MM.1S (cell line): ENCODE results near the gene KRTAP5-6.
A peak's percentile ranks its signal among the peaks of the same experiment; 100 is the strongest.

Source experiments
- DNase-seq: peaks from one replicate; pipeline ENCODE4 v3.0.0-alpha.2; 2015
- H2AFZ ChIP-seq: fragments of 300-600 bp; sonication (generic); 2 replicates; pipeline ENCODE4 v1.6.0; 2016; ENCODE audit warnings: antibody characterized with exemption, low read length
- H3F3A ChIP-seq: fragments of 300-600 bp; sonication (generic); 2 replicates; pipeline ENCODE4 v1.6.1; 2016; ENCODE audit warnings: mild to moderate bottlenecking, antibody characterized with exemption, low read length, moderate library complexity, mixed read lengths; ENCODE audit not compliant: insufficient read depth
- H3K27ac ChIP-seq: fragments of 300-600 bp; sonication (generic); 2 replicates; pipeline ENCODE4 v1.5.1; 2016; ENCODE audit warnings: mild to moderate bottlenecking, low read length
- H3K27me3 ChIP-seq: fragments of 300-600 bp; sonication (generic); replicated peaks from 2 replicates; pipeline ENCODE4 v1.6.0; 2016; ENCODE audit warnings: low read length; ENCODE audit not compliant: insufficient read depth
- H3K36me3 ChIP-seq: fragments of 300-600 bp; sonication (generic); replicated peaks from 2 replicates; pipeline ENCODE4 v1.6.1; 2016; ENCODE audit warnings: mild to moderate bottlenecking, low read length, mixed read lengths; ENCODE audit not compliant: insufficient read depth
- H3K4me1 ChIP-seq: fragments of 300-600 bp; sonication (generic); 2 replicates; pipeline ENCODE4 v1.6.1; 2016; ENCODE audit warnings: low read length, mixed read lengths
- H3K4me2 ChIP-seq: fragments of 300-600 bp; sonication (generic); 2 replicates; pipeline ENCODE4 v1.6.0; 2016; ENCODE audit warnings: low read depth, low read length
- H3K4me3 ChIP-seq: fragments of 300-600 bp; sonication (generic); 2 replicates; pipeline ENCODE4 v1.5.1; 2016; ENCODE audit warnings: low read length, mixed read lengths
- H3K79me2 ChIP-seq: fragments of 300-600 bp; sonication (generic); 2 replicates; pipeline ENCODE4 v1.6.1; 2016; ENCODE audit warnings: mixed run types, low read length, mixed read lengths
- H3K9ac ChIP-seq: fragments of 300-600 bp; sonication (generic); 2 replicates; pipeline ENCODE4 v1.6.1; 2016; ENCODE audit warnings: low read length, mixed read lengths
- H3K9me2 ChIP-seq: fragments of 300-600 bp; sonication (generic); replicated peaks from 2 replicates; pipeline ENCODE4 v1.6.1; 2016; ENCODE audit warnings: mild to moderate bottlenecking, low read length, mixed read lengths; ENCODE audit not compliant: insufficient read depth
- H3K9me3 ChIP-seq: fragments of 300-600 bp; sonication (generic); replicated peaks from 2 replicates; pipeline ENCODE4 v1.6.1; 2016; ENCODE audit warnings: mild to moderate bottlenecking, low read length, mixed read lengths; ENCODE audit not compliant: insufficient read depth
- H4K20me1 ChIP-seq: fragments of 300-600 bp; sonication (generic); 2 replicates; pipeline ENCODE4 v1.6.1; 2016; ENCODE audit warnings: mild to moderate bottlenecking, low read length, moderate library complexity, mixed read lengths; ENCODE audit not compliant: insufficient read depth
- EZH2 ChIP-seq: fragments of 300-600 bp; sonication (generic); optimal IDR thresholded peaks from 2 replicates; pipeline ENCODE3; 2017; ENCODE audit warnings: low read depth, mild to moderate bottlenecking, antibody characterized with exemption, low read length, mixed read lengths
- EZH2phosphoT487 ChIP-seq: fragments of 300-600 bp; sonication (generic); IDR thresholded peaks from 2 replicates; pipeline ENCODE4 v1.6.1; 2018; ENCODE audit warnings: antibody characterized with exemption, low read length
- TF ChIP-seq, protein P1 (sequence below): fragments of 300-600 bp; sonication (generic); IDR thresholded peaks from 2 replicates; pipeline ENCODE4 v1.5.1; 2016; ENCODE audit warnings: antibody characterized with exemption, low read length, mixed read lengths

The KRTAP5-6 gene

DNA sequence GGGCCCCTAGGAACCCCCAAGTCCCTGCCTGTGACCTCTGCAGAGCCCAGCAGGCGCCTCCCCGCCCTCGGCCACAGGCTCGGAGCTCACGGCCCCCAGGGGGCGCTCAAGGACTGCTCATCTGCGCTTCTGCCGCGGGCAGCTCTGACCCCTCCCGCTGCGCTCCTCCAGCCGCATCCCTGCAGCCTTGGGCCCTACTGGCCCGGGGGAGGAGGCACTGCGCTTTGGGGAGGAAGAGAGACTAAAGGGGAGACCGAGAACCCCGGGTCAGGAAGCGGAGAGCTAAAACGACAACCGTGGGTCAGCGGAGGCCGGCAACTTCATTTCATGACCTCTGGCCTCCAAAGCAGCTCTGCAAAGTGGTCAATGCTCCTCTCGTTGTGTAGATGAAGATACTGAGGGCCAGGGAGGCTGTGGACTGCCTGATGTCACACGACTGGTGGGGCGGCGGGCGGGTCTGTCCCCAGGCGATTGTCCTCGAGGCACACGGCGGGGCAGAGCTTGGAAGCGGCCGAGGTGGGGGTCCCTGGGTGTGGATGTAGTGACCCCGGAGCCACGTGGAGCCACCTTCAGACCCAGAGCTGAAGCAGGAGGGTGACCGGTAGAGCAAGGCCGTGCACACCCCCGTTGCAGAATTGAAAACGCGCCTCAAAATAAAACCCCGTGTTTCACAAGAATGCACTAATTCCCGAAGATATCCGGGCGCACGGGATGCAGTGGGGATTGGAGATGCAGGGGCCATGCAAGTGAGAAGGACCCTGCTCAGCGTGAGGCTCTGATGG lies 2.7 kb upstream of the KRTAP5-6 start:
- H4K20me1 ChIP-seq = no peaks in the 10 kb centered on the region
- H3K27ac ChIP-seq = no peak overlapping the region
- H3K36me3 ChIP-seq = no peaks in the 10 kb centered on the region
- DNase-seq = peak; percentile 81
- peak overlapping the region; percentile 77 for H2AFZ ChIP-seq
- no peaks in the 10 kb centered on the region for H3K9me3 ChIP-seq
- H3K9ac ChIP-seq = no peak overlapping the region
- H3K4me2 ChIP-seq = peak overlapping the region; percentile 85
- no peaks in the 10 kb centered on the region for H3F3A ChIP-seq
- H3K4me1 ChIP-seq = peaks cover 4% of the 10 kb centered on the region; the same call in 1 of the 2 replicates
- H3K9me2 ChIP-seq = no peaks in the 10 kb centered on the region
- TF ChIP-seq, protein P1, sequence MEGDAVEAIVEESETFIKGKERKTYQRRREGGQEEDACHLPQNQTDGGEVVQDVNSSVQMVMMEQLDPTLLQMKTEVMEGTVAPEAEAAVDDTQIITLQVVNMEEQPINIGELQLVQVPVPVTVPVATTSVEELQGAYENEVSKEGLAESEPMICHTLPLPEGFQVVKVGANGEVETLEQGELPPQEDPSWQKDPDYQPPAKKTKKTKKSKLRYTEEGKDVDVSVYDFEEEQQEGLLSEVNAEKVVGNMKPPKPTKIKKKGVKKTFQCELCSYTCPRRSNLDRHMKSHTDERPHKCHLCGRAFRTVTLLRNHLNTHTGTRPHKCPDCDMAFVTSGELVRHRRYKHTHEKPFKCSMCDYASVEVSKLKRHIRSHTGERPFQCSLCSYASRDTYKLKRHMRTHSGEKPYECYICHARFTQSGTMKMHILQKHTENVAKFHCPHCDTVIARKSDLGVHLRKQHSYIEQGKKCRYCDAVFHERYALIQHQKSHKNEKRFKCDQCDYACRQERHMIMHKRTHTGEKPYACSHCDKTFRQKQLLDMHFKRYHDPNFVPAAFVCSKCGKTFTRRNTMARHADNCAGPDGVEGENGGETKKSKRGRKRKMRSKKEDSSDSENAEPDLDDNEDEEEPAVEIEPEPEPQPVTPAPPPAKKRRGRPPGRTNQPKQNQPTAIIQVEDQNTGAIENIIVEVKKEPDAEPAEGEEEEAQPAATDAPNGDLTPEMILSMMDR = peak; percentile 83
- TF ChIP-seq EZH2 = no peak
- H3K27me3 ChIP-seq = peaks cover 80% of the 10 kb centered on the region
- no peaks in the 10 kb centered on the region for H3K79me2 ChIP-seq
- H3K4me3 ChIP-seq = no peak overlapping the region

DNA sequence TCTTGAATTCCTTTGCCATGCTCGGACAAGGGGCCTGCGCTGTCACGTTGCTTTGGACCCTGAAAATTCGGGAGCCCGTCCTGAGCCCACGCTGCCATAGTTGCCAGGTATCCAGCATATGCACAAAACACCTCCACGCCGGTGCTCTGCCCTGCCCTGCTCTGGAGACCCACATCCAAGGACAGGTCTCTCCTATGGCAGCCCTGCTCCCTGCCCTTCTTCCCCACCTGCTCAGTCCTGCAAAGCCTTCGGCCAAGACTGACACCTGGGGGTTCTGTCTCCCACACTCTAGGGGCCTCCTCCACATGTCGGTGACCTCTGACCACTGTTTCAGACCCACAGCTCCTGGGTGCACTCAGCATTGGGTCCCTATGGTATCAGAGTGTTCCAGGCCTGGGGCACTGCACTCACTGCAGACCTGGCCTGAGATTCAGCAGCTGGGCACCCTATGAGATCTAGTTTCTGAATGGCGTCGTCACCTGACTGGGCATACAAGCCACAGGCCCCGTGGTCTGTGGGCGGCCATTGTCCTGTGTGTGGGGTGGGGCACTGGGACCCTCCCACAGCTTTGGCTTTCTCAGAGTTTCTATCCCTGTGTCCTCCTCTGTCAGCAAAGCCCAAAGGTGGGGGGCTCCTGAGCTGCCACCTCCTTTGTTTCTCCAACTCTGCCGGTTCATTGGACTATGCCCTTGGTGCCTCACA lies 2.0 kb upstream of the KRTAP5-6 start:
- Histone ChIP-seq H2AFZ (no peak overlapping the region), H3K4me2 (no peak overlapping the region), H3K27ac (no peak overlapping the region), H3K9ac (no peak overlapping the region), H3K9me2 (no peaks in the 10 kb centered on the region), H4K20me1 (no peaks in the 10 kb centered on the region), H3K79me2 (no peaks in the 10 kb centered on the region), H3K4me1 (peaks cover 4% of the 10 kb centered on the region; the same call in 1 of the 2 replicates), H3K9me3 (no peaks in the 10 kb centered on the region), H3K27me3 (peaks cover 81% of the 10 kb centered on the region), H3F3A (no peaks in the 10 kb centered on the region), H3K36me3 (no peaks in the 10 kb centered on the region), H3K4me3 (no peak overlapping the region)
- no peak for DNase-seq
- TF ChIP-seq, protein P1 = no peak
- TF ChIP-seq EZH2 (no peak), EZH2phosphoT487 (no peak)

DNA sequence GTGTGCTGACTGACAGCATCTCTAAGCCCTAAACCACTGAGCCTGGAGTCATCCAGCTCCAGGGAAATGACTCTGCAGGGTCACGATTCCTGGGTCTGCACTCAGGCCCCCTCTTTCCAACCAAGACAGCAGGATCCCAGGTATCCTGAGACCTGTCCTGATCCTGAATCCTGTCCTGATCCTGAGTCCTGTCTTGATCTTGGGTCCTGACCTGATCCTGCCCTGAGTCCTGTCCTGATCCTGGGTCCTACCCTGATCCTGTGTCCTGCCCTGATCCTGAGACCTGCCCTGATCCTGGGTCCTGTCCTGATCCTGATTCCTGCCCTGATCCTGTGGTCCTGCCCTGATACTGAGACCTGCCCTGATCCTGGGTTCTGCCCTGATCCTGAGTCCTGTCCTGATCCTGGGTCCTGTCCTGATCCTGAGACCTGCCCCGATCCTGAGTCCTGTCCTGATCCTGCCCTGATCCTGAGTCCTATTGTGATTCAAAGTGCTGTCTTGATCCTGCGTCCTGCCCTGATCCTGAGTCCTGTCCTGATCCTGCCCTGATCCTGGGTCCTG lies 1.4 kb upstream of the KRTAP5-6 start:
- Histone ChIP-seq H3K4me2 (no peak overlapping the region), H4K20me1 (no peaks in the 10 kb centered on the region), H3K9me2 (no peaks in the 10 kb centered on the region), H3K9ac (no peak overlapping the region), H3K4me3 (no peak overlapping the region), H2AFZ (no peak overlapping the region), H3K4me1 (peaks cover 4% of the 10 kb centered on the region; the same call in 1 of the 2 replicates), H3K9me3 (no peaks in the 10 kb centered on the region), H3K79me2 (no peaks in the 10 kb centered on the region), H3K27me3 (peaks cover 81% of the 10 kb centered on the region), H3F3A (no peaks in the 10 kb centered on the region), H3K36me3 (no peaks in the 10 kb centered on the region), H3K27ac (no peak overlapping the region)
- TF ChIP-seq EZH2phosphoT487 = no peak
- TF ChIP-seq, protein P1 = no peak
- TF ChIP-seq EZH2 = no peak
- no peak for DNase-seq
